HCT116 (cell line): ENCODE results near the gene TMEM147. TPM values are rescaled to one million over a fixed set of nuclear protein-coding genes. Genes with fewer than 3 reads are reported as not detected.

Source experiments
- ATAC-seq: fragments of 200-7000 bp; cut with Tn5 transposase; 2 replicates; pipeline ENCODE4 v1.9.1; 2020; ENCODE audit warnings: mild to moderate bottlenecking, moderate library complexity
- BruUV-seq: library from RNA; stranded (reverse); fragments of 400-500 nt; replicated peaks from 2 replicates; lab custom pipeline; 2021; lab: Mats Ljungman, UMichigan
- CTCF ChIA-PET: fragments of 300-600 bp; sonication (Branson Sonifier 250); formaldehyde crosslinking; loops from one replicate; lab custom pipeline; 2021; ENCODE audit warnings: antibody characterized with exemption; lab: Charles Lee
- POLR2A ChIA-PET: fragments of 300-600, 350-600 bp; sonication (Branson Sonifier 250); formaldehyde crosslinking; loops from one replicate; lab custom pipeline; 2021; ENCODE audit warnings: antibody characterized with exemption; lab: Charles Lee
- RAD21 ChIA-PET, 2 experiments: fragments of 300-600 bp; sonication (Branson Sonifier 250); formaldehyde crosslinking; loops; one replicate each; lab custom pipeline; 2023; ENCODE audit warnings: low total read pairs in 2 of 2; ENCODE audit not compliant: uncharacterized antibody in 2 of 2, unreplicated experiment in 2 of 2, low non-redundant PET in 1 of 2; lab: Charles Lee
- DNase-seq: peaks from one replicate; pipeline ENCODE4 v3.0.0-alpha.2; 2010; ENCODE audit warnings: low read depth, low spot score
- H2AFZ ChIP-seq: fragments of 200-600 bp; shearing (Covaris generic), sonication (generic); 2 replicates; pipeline ENCODE4 v1.6.1; 2017; ENCODE audit warnings: low read depth, mixed run types, mixed read lengths, antibody characterized with exemption, low read length; ENCODE audit not compliant: poor library complexity, severe bottlenecking
- H3K27ac ChIP-seq: 2 replicates; pipeline ENCODE4 v1.5.1; 2012; ENCODE audit warnings: low read depth, low read length
- H3K27me3 ChIP-seq: fragments of 200-600 bp; sonication (generic); 2 replicates; pipeline ENCODE4 v1.6.1; 2016; ENCODE audit warnings: mixed run types, low read length, mixed read lengths; ENCODE audit not compliant: insufficient read depth
- H3K36me3 ChIP-seq, 2 experiments: fragments of 200-500 bp in 1 of 2; fragments of 200-600 bp in 1 of 2; sonication (Bioruptor generic) in 1 of 2; sonication (generic) in 1 of 2; 2 replicates each; pipeline versions ENCODE4 v1.5.1 to v1.6.1; 2014 to 2016; ENCODE audit warnings: low read length in 2 of 2, inconsistent platforms in 1 of 2, mixed read lengths in 1 of 2, mixed run types in 1 of 2; ENCODE audit not compliant: insufficient read depth in 2 of 2, control insufficient read depth in 1 of 2
- H3K4me1 ChIP-seq, 2 experiments: fragments of 200-600 bp in 1 of 2; sonication (generic) in 1 of 2; 2 replicates each; pipeline versions ENCODE4 v1.5.1 to v1.6.1; 2012 to 2017; ENCODE audit warnings: low read length in 2 of 2, inconsistent platforms in 1 of 2, mild to moderate bottlenecking in 1 of 2, mixed read lengths in 1 of 2, mixed run types in 1 of 2, moderate library complexity in 1 of 2; ENCODE audit not compliant: insufficient read depth in 2 of 2, control insufficient read depth in 1 of 2
- H3K4me2 ChIP-seq: fragments of 200-600 bp; sonication (generic); 2 replicates; pipeline ENCODE4 v1.6.1; 2017; ENCODE audit warnings: mixed run types, low read length, mixed read lengths
- H3K4me3 ChIP-seq, 2 experiments: fragments of 200-600 bp in 1 of 2; sonication (generic) in 1 of 2; replicated peaks in 1 of 2; 2 replicates each; pipeline ENCODE4 v1.5.1; 2011 to 2016; ENCODE audit warnings: low read length in 2 of 2, control low read depth in 1 of 2, low read depth in 1 of 2, mild to moderate bottlenecking in 1 of 2, mixed read lengths in 1 of 2, mixed run types in 1 of 2
- H3K79me2 ChIP-seq: fragments of 200-600 bp; sonication (generic); 2 replicates; pipeline ENCODE4 v1.6.1; 2017; ENCODE audit warnings: mild to moderate bottlenecking, mixed run types, low read length, moderate library complexity, mixed read lengths; ENCODE audit not compliant: insufficient read depth
- H3K9ac ChIP-seq: fragments of 200-600 bp; sonication (generic); 2 replicates; pipeline ENCODE4 v1.6.1; 2016; ENCODE audit warnings: low read length, mixed read lengths
- H3K9me2 ChIP-seq: fragments of 200-600 bp; sonication (generic), shearing (Covaris generic); 2 replicates; pipeline ENCODE4 v1.6.1; 2017; ENCODE audit warnings: mixed run types, mild to moderate bottlenecking, moderate library complexity; ENCODE audit not compliant: insufficient read depth
- H3K9me3 ChIP-seq, 2 experiments: fragments of 200-500 bp in 1 of 2; fragments of 200-600 bp in 1 of 2; sonication (Bioruptor generic) in 1 of 2; sonication (generic) in 1 of 2; 2 replicates each; pipeline ENCODE4 v1.6.1; 2014 to 2017; ENCODE audit warnings: low read length in 2 of 2, mixed read lengths in 2 of 2, inconsistent platforms in 1 of 2, low read depth in 1 of 2, mild to moderate bottlenecking in 1 of 2, mixed run types in 1 of 2, moderate library complexity in 1 of 2; ENCODE audit not compliant: control insufficient read depth in 1 of 2, insufficient read depth in 1 of 2
- H4K20me1 ChIP-seq: fragments of 200-600 bp; sonication (generic), shearing (Covaris generic); 2 replicates; pipeline ENCODE4 v1.6.1; 2017; ENCODE audit warnings: mixed run types, mild to moderate bottlenecking, moderate library complexity; ENCODE audit not compliant: insufficient read depth
- ELF1 ChIP-seq: IDR thresholded peaks from 2 replicates; pipeline ENCODE4 v1.6.1; 2012; ENCODE audit warnings: low read depth, borderline replicate concordance
- SP1 ChIP-seq: IDR thresholded peaks from 2 replicates; pipeline ENCODE4 v1.6.1; 2012; ENCODE audit warnings: low read depth
- ZBTB33 ChIP-seq: IDR thresholded peaks from 2 replicates; pipeline ENCODE4 v1.6.1; 2011; ENCODE audit warnings: mild to moderate bottlenecking, low read length, moderate library complexity; ENCODE audit not compliant: insufficient replicate concordance; ENCODE audit errors: extremely low read depth
- ZFX ChIP-seq: fragments of 450-650 bp; IDR thresholded peaks from 2 replicates; pipeline ENCODE4 v1.6.1; 2017
- intact Hi-C: fragments of 100-400 bp; cut with micrococcal nuclease; formaldehyde crosslinking; loops from 2 replicates; pipeline ENCODE4 v1.10.0; 2022
- total RNA-seq: library from RNA; stranded (reverse); gene quantifications from one replicate; pipeline ENCODE4 v1.2.1, GENCODE V29; 2021; ENCODE audit not compliant: unreplicated experiment

The TMEM147 gene
- total RNA-seq, 1 experiment from 2014 or later: 128 TPM

- no peak for TF ChIP-seq ELF1
- no peak for TF ChIP-seq ZBTB33
- TF ChIP-seq SP1: no peak
- TF ChIP-seq, all 23 proteins: peak for 2
Measured at GRCh38 chr19:35549174-35549788, 3.9 kb downstream of the TMEM147 start (continued).

GRCh38 chr19:35549879-35550523 is 4.6 kb downstream of the TMEM147 start:
- ChIA-PET POLR2A (no interaction called here), CTCF (interaction anchor here (1.8 kb wide), 1 partner anchor 8 kb away, joined by 8 read pairs; no protein-coding TSS in a partner anchor), RAD21 (no interaction called here)
- no TSS peak for BruUV-seq
- Histone ChIP-seq H2AFZ (no peak overlapping the region), H3K9me3 (no peaks in the 10 kb centered on the region), H3K4me2 (no peak overlapping the region), H3K27me3 (no peaks in the 10 kb centered on the region), H3K4me1 (peaks cover 6 to 13% of the 10 kb centered on the region in 2 experiments; a peak in 3 of 4 replicates), H4K20me1 (no peaks in the 10 kb centered on the region), H3K79me2 (peaks cover 34% of the 10 kb centered on the region), H3K4me3 (no peak overlapping the region), H3K9me2 (no peaks in the 10 kb centered on the region), H3K27ac (no peak overlapping the region), H3K36me3 (peaks cover 2 to 12% of the 10 kb centered on the region in 2 experiments; a peak in 1 of 4 replicates), H3K9ac (no peak overlapping the region)
- ATAC-seq: no peak
- TF ChIP-seq ZBTB33 (no peak), ZFX (no peak)
- no peak for DNase-seq
- intact Hi-C loops: loop anchor here (2.0 to 10.0 kb wide), 2 partner anchors 167 to 385 kb away; partner anchors contain the start of gene LRFN3
